IMR-90 (cell line): ENCODE data around the gene RPL36. TPM values are rescaled to one million over a fixed set of nuclear protein-coding genes. Genes with fewer than 3 reads are reported as not detected.

Source experiments
- ATAC-seq: fragments of 200-7000 bp; cut with Tn5 transposase; 2 replicates; pipeline ENCODE4 v1.9.1; 2020; ENCODE audit warnings: low read depth, mild to moderate bottlenecking, moderate library complexity
- BruUV-seq: library from RNA; stranded (reverse); fragments of 400-500 nt; replicated peaks from 2 replicates; lab custom pipeline; 2021; lab: Mats Ljungman, UMichigan
- CTCF ChIA-PET: fragments of 300-600 bp; formaldehyde crosslinking; extraction: SDS; loops from one replicate; lab custom pipeline; 2021; ENCODE audit warnings: antibody characterized with exemption; lab: Yijun Ruan, JAX
- POLR2A ChIA-PET: fragments of 300-600 bp; sonication (Branson Sonifier 250); formaldehyde crosslinking; loops from one replicate; lab custom pipeline; 2022; ENCODE audit warnings: antibody characterized with exemption; ENCODE audit not compliant: unreplicated experiment; lab: Charles Lee
- DNase-seq: peaks from one replicate; pipeline ENCODE4 v3.0.0; 2013
- H2AFZ ChIP-seq: replicated peaks from 2 replicates; pipeline ENCODE3; 2013; ENCODE audit warnings: low read length, mild to moderate bottlenecking; ENCODE audit not compliant: poor library complexity
- H2AK5ac ChIP-seq: 2 replicates; pipeline ENCODE4 v1.6.1; 2013; ENCODE audit warnings: low read depth, low read length, inconsistent platforms
- H2AK9ac ChIP-seq: replicated peaks from 2 replicates; pipeline ENCODE3; 2013; ENCODE audit warnings: mild to moderate bottlenecking, low read depth, low read length, moderate library complexity; ENCODE audit not compliant: poor library complexity
- H2BK120ac ChIP-seq: 2 replicates; pipeline ENCODE4 v1.6.1; 2013; ENCODE audit warnings: low read depth, low read length, inconsistent platforms
- H2BK15ac ChIP-seq: 3 replicates; pipeline ENCODE4 v1.6.1; 2013; ENCODE audit warnings: low read depth, low read length, inconsistent platforms
- H2BK20ac ChIP-seq: 2 replicates; pipeline ENCODE4 v1.6.1; 2013; ENCODE audit warnings: low read depth, mild to moderate bottlenecking, inconsistent platforms, low read length, moderate library complexity
- H2BK5ac ChIP-seq: 2 replicates; pipeline ENCODE4 v1.6.1; 2013; ENCODE audit warnings: mild to moderate bottlenecking, low read depth, low read length, inconsistent platforms; ENCODE audit not compliant: poor library complexity, severe bottlenecking
- H3K14ac ChIP-seq: replicated peaks from 2 replicates; pipeline ENCODE4 v1.6.1; 2013; ENCODE audit warnings: low read depth, low read length, inconsistent platforms
- H3K18ac ChIP-seq: 2 replicates; pipeline ENCODE4 v1.6.1; 2013; ENCODE audit warnings: low read depth, low read length, control low read depth
- H3K23ac ChIP-seq: 2 replicates; pipeline ENCODE4 v1.6.1; 2013; ENCODE audit warnings: low read depth, low read length, inconsistent platforms
- H3K27ac ChIP-seq: 2 replicates; pipeline ENCODE4 v1.5.1; 2013; ENCODE audit warnings: mild to moderate bottlenecking, control low read depth, low read length; ENCODE audit not compliant: insufficient read depth
- H3K27me3 ChIP-seq: 2 replicates; pipeline ENCODE4 v1.6.1; 2013; ENCODE audit warnings: low read length; ENCODE audit not compliant: control insufficient read depth, insufficient read depth
- H3K36me3 ChIP-seq: 2 replicates; pipeline ENCODE4 v1.6.1; 2013; ENCODE audit warnings: low read length, mixed read lengths; ENCODE audit not compliant: control insufficient read depth, insufficient read depth
- H3K4ac ChIP-seq: 2 replicates; pipeline ENCODE4 v1.6.1; 2013; ENCODE audit warnings: low read depth, low read length, inconsistent platforms
- H3K4me1 ChIP-seq: 2 replicates; pipeline ENCODE4 v1.6.1; 2013; ENCODE audit warnings: low read length, mixed read lengths; ENCODE audit not compliant: control insufficient read depth, insufficient read depth
- H3K4me2 ChIP-seq: 2 replicates; pipeline ENCODE4 v1.6.1; 2013; ENCODE audit warnings: low read depth, mild to moderate bottlenecking, control low read depth, low read length, moderate library complexity
- H3K4me3 ChIP-seq: 2 replicates; pipeline ENCODE4 v1.5.1; 2013; ENCODE audit warnings: low read depth, mild to moderate bottlenecking, control low read depth, low read length, moderate library complexity; ENCODE audit not compliant: insufficient read depth
- H3K56ac ChIP-seq: 2 replicates; pipeline ENCODE4 v1.6.1; 2013; ENCODE audit warnings: low read length, inconsistent platforms; ENCODE audit not compliant: insufficient read depth; ENCODE audit errors: extremely low read depth
- H3K79me1 ChIP-seq, 2 experiments: 2 replicates each; pipeline ENCODE4 v1.6.1; 2013; ENCODE audit warnings: low read length in 2 of 2, inconsistent platforms in 1 of 2, low read depth in 1 of 2
- H3K9ac ChIP-seq: 2 replicates; pipeline ENCODE4 v1.6.1; 2013; ENCODE audit warnings: low read depth, low read length, control low read depth
- H3K9me1 ChIP-seq: 2 replicates; pipeline ENCODE4 v1.6.1; 2013; ENCODE audit warnings: low read length, inconsistent platforms; ENCODE audit not compliant: insufficient read depth
- H3K9me3 ChIP-seq: 2 replicates; pipeline ENCODE4 v1.6.1; 2013; ENCODE audit warnings: low read length; ENCODE audit not compliant: control insufficient read depth, insufficient read depth
- H4K20me1 ChIP-seq: 2 replicates; pipeline ENCODE4 v1.6.1; 2013; ENCODE audit warnings: low read length, inconsistent platforms; ENCODE audit not compliant: insufficient read depth
- H4K5ac ChIP-seq: 2 replicates; pipeline ENCODE4 v1.6.1; 2013; ENCODE audit warnings: mild to moderate bottlenecking, low read depth, low read length, control low read depth
- H4K8ac ChIP-seq, 2 experiments: 2 replicates each; pipeline ENCODE4 v1.6.1; 2013; ENCODE audit warnings: low read depth in 2 of 2, low read length in 2 of 2, control low read depth in 1 of 2, inconsistent platforms in 1 of 2
- H4K91ac ChIP-seq: 2 replicates; pipeline ENCODE4 v1.6.1; 2013; ENCODE audit warnings: low read depth, low read length, inconsistent platforms; ENCODE audit not compliant: insufficient read depth
- BHLHE40 ChIP-seq: fragments of 150-350 bp; IDR thresholded peaks from 2 replicates; pipeline ENCODE4 v1.6.1; 2016; ENCODE audit warnings: mild to moderate bottlenecking, low read depth, low read length
- FOS ChIP-seq: fragments of 150-350 bp; IDR thresholded peaks from 2 replicates; pipeline ENCODE4 v1.6.1; 2016; ENCODE audit warnings: low read depth, low read length
- MAFK ChIP-seq: IDR thresholded peaks from 2 replicates; pipeline ENCODE4 v1.6.1; 2012; ENCODE audit warnings: low read depth, low read length, improper control_type of control experiment
- POLR2A ChIP-seq: IDR thresholded peaks from 2 replicates; pipeline ENCODE4 v1.6.1; 2012; ENCODE audit warnings: mild to moderate bottlenecking, low read depth, low read length
- RAD21 ChIP-seq: IDR thresholded peaks from 2 replicates; pipeline ENCODE4 v1.6.1; 2012; ENCODE audit warnings: low read length, improper control_type of control experiment
- WGBS, 2 experiments: methylation state at CpG; one replicate each; pipeline versions ENCODE4 v1.1.5 to v1.1.7; 2013; ENCODE audit warnings: missing lambda C conversion rate in 2 of 2; ENCODE audit not compliant: insufficient read length in 1 of 2; ENCODE audit errors: extremely low coverage in 2 of 2; 5-methylcytosine and 5-hydroxymethylcytosine counted together
- dilution Hi-C: fragments of 300-500 bp; cut with HindIII; formaldehyde crosslinking; loops from one replicate; pipeline ENCODE4 v1.14.3; 2018; ENCODE audit warnings: low sequenced_read_pairs; ENCODE audit not compliant: unreplicated experiment
- in situ Hi-C: fragments of 300-500 bp; cut with MboI; formaldehyde crosslinking; loops from 3 replicates; pipeline ENCODE4 v1.14.3; 2019; ENCODE audit warnings: low sequenced_read_pairs, inconsistent platforms, mixed read lengths
- intact Hi-C: fragments of 100-400 bp; cut with micrococcal nuclease; formaldehyde crosslinking; loops from 2 replicates; pipeline ENCODE4 v1.10.0; 2022
- polyA plus RNA-seq, 3 experiments: library from polyadenylated mRNA; depleted of rRNA; stranded (reverse); fragments of >200 nt; gene quantifications; 2 replicates each; pipeline ENCODE4 v1.2.3, GENCODE V29; 2012; ENCODE audit warnings: low replicate concordance in 1 of 3
- total RNA-seq: library from RNA; depleted of rRNA; stranded (reverse); fragments of >200 nt; gene quantifications from 2 replicates; pipeline ENCODE4 v1.2.3, GENCODE V29; 2012

RPL36 gene
- total and polyA plus RNA-seq, 2 of the 4 experiments (the other 2 are of a cell fraction) = 232 to 757 TPM

DNA sequence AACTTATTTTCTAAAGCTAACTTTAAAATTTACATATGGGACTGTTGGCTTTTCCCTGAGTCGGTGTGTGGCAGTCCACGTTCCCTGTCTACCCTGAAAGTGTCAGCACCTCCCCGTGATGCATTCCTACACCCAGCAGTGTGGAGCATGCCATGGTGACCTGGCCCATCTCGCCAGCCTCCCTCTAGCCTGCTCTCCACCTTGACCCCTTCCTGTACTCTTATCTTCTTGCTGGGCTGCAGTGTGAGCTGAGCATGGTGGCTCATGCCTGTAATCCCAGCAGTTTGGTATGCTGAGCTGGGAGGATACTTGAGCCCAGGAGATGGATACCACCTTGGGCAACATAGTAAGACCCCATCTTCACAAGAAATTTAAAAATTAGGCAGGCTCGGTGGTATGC, 35.2 kb upstream of the RPL36 start:
- DNase-seq (no peak), ATAC-seq (no peak)
- Histone ChIP-seq H4K91ac (no peak overlapping the region), H2BK5ac (no peak overlapping the region), H3K4me1 (no peaks in the 10 kb centered on the region), H2BK20ac (no peak overlapping the region), H3K4me2 (no peak overlapping the region), H3K4me3 (no peak overlapping the region), H4K8ac (no peak overlapping the region), H3K27me3 (no peaks in the 10 kb centered on the region), H3K9me1 (0 out of 2 replicates have a peak, but pooled peaks cover 2% of the 10 kb centered on the region), H4K5ac (no peak overlapping the region), H3K4ac (no peak overlapping the region), H3K18ac (no peak overlapping the region), H2AFZ (no peak overlapping the region), H2BK120ac (no peak overlapping the region), H2BK15ac (no peak overlapping the region), H4K20me1 (no peaks in the 10 kb centered on the region; the same call in 1 of the 2 replicates), H3K36me3 (peaks cover 79% of the 10 kb centered on the region), H3K23ac (no peak overlapping the region), H3K79me1 (peaks cover 17 to 32% of the 10 kb centered on the region in 2 experiments), H2AK9ac (peak overlapping the region; percentile 42), H3K9ac (no peak overlapping the region), H3K9me3 (no peaks in the 10 kb centered on the region), H2AK5ac (no peak overlapping the region), H3K14ac (no peak overlapping the region), H3K27ac (no peak overlapping the region), H3K56ac (no peak overlapping the region)
- in situ Hi-C loops = no loop called here
- dilution Hi-C loops = no loop called here
- no TSS peak for BruUV-seq
- intact Hi-C loops = no loop called here
- POLR2A ChIA-PET = no interaction called here
- CTCF ChIA-PET = no interaction called here
- TF ChIP-seq POLR2A (no peak), RAD21 (no peak), FOS (no peak), MAFK (no peak), BHLHE40 (no peak)
- 100% methylated on average over 2 of the region's 5 CpGs; no CpG with 5 or more reads in 1 of the 2 experiments for WGBS, 2 experiments
